GM12891 (cell line): ENCODE measurements around the gene MT1X.
"Not testable (repeated sequence)": the region's sequence is repeated elsewhere in the genome, so short reads cannot be mapped to it uniquely, and the experiment has no call there.

Experiments
- DNase-seq: peaks from one replicate; pipeline ENCODE4 v3.0.0; 2011; ENCODE audit warnings: low spot score; ENCODE audit not compliant: insufficient read length
- FAIRE-seq: peaks from 2 replicates; lab custom pipeline; 2011; peaks lifted over from hg19 to GRCh38; lab: Jason Lieb, UNC
- PAX5 ChIP-seq: IDR thresholded peaks from 2 replicates; pipeline ENCODE4 v1.6.1; 2011; ENCODE audit warnings: low read length, moderate library complexity, mild to moderate bottlenecking; ENCODE audit not compliant: insufficient read depth, severe bottlenecking
- POLR2A ChIP-seq: IDR thresholded peaks from 2 replicates; pipeline ENCODE4 v1.6.1; 2011; ENCODE audit warnings: low read depth, low read length, control low read depth
- POLR2AphosphoS5 ChIP-seq: IDR thresholded peaks from 2 replicates; pipeline ENCODE4 v1.6.1; 2011; ENCODE audit warnings: low read depth, low read length, control low read depth
- POU2F2 ChIP-seq: IDR thresholded peaks from 2 replicates; pipeline ENCODE4 v1.6.1; 2011; ENCODE audit warnings: low read depth, mild to moderate bottlenecking, control low read depth, low read length, moderate library complexity
- SPI1 ChIP-seq: IDR thresholded peaks from 2 replicates; pipeline ENCODE4 v1.6.1; 2011; ENCODE audit warnings: low read depth, low read length, control low read depth
- TAF1 ChIP-seq: IDR thresholded peaks from 2 replicates; pipeline ENCODE4 v1.6.1; 2011; ENCODE audit warnings: low read depth, low read length, control low read depth

MT1X gene

DNA sequence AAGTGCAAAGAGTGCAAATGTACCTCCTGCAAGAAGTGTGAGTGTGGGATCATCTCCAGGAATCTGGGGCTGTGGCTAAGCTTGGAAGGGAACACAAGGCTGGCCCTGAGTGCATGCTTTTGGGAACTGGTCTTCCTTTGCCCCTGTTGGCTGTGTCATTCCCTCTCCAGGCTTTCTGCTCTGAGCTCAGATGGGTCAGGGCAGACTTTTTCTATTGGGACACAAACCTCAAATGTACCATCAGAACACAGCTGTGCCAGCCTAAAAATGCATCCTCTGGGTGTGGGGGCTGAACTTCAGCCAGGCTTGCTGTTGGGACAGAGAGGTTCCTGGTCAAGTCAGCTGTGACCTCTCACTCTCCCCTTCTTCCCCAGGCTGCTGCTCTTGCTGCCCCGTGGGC lies 29.7 kb upstream of the MT1X start:
- TF ChIP-seq TAF1 (no peak), POLR2A (no peak), POLR2AphosphoS5 (no peak), POU2F2 (no peak), PAX5 (no peak)
- FAIRE-seq (no peak), DNase-seq (no peak)

DNA sequence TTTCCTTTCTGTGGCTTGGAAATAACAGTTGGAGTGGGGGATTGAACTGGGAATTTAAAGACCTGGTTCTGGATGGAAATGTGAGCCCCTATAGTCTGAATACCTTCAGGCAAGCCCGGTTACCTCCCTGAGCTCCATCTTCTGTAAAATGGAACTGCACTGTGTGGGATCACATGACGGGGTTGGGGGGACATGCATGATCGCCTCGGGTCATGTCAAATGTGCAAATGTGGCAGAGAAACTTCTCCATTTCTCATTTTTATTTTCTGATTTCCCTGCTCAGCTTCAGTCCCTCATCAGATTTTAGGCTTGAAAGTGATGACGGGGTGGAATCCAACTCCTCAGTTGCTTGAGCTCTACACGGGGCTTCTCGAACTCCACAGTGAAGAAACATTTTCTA lies 29.1 kb upstream of the MT1X start:
- FAIRE-seq = no peak
- DNase-seq = no peak
- TF ChIP-seq POLR2A = no peak
- TF ChIP-seq TAF1 = no peak
- TF ChIP-seq PAX5 = no peak
- TF ChIP-seq SPI1 = no peak
- TF ChIP-seq POLR2AphosphoS5 = no peak
- TF ChIP-seq POU2F2 = no peak

DNA sequence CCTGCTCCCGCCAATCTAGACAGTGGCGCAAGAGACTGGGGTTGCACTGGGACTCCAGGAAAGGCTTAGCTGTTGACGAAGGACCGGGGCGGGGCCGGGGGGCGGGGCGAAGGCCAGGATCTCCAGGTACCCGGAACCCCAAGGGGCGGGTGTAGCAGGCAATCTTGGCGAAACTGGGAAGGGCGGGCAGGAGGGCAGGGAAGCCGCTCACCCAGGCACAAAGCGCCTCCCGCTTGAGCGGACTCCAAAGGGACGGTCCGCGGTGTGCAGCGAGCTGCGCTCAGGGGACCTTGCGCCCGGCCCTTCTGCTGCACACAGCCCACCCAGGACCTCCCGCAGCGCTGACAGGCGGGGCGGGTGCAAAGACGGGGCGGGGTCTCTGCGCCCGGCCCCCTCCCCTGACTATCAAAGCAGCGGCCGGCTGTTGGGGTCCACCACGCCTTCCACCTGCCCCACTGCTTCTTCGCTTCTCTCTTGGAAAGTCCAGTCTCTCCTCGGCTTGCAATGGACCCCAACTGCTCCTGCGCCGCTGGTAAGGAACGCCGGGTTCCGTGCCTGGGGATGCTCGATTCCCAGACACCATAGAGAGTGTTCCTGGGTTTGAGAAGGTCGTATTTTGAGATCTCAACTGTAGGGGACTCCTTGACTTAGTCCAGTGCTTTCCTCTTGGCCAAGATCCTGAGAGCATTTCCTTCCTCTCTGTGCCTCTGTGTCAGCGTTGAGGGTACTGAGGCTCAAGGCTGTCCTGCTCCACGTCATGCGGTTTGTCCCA lies 24.5 kb upstream of the MT1X start, which contains the start of gene MT1F:
MT1F (plus strand) TSS at position 405 of the 772 bp plus-strand sequence; CDS start at position 505, 100 bp downstream.
- TF ChIP-seq PAX5 (no peak), POLR2AphosphoS5 (no peak), SPI1 (no peak), POU2F2 (no peak), TAF1 (no peak), POLR2A (no peak)
- no peak for FAIRE-seq
- no peak for DNase-seq

DNA sequence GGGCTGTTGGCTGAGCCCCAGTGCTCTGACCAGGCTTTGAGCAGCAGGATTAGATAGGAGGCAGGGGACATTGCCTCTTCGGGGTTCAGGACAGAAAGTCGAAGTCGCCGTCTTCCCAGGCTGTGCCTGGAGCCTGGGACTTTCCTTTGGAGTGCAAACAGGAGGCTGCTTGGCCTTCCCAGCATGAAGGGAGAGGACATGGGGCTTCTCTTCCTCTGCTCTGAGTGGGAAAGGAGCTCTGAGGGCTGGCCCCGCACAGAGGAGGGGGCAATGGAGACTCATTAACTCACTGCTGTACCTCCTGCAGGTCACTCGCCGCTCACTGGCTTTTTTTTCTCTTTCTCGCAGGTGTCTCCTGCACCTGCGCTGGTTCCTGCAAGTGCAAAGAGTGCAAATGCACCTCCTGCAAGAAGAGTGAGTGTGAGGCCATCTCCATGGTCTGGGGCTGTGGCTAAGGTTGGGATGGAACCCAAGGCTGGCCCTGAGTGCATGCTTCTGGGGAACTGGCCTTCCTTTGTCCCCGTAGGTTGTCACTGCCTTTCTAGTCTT lies 23.9 kb upstream of the MT1X start:
- DNase-seq = no peak
- no peak for FAIRE-seq
- TF ChIP-seq TAF1 (no peak), POLR2AphosphoS5 (no peak), POLR2A (no peak), POU2F2 (no peak), SPI1 (no peak), PAX5 (no peak)

DNA sequence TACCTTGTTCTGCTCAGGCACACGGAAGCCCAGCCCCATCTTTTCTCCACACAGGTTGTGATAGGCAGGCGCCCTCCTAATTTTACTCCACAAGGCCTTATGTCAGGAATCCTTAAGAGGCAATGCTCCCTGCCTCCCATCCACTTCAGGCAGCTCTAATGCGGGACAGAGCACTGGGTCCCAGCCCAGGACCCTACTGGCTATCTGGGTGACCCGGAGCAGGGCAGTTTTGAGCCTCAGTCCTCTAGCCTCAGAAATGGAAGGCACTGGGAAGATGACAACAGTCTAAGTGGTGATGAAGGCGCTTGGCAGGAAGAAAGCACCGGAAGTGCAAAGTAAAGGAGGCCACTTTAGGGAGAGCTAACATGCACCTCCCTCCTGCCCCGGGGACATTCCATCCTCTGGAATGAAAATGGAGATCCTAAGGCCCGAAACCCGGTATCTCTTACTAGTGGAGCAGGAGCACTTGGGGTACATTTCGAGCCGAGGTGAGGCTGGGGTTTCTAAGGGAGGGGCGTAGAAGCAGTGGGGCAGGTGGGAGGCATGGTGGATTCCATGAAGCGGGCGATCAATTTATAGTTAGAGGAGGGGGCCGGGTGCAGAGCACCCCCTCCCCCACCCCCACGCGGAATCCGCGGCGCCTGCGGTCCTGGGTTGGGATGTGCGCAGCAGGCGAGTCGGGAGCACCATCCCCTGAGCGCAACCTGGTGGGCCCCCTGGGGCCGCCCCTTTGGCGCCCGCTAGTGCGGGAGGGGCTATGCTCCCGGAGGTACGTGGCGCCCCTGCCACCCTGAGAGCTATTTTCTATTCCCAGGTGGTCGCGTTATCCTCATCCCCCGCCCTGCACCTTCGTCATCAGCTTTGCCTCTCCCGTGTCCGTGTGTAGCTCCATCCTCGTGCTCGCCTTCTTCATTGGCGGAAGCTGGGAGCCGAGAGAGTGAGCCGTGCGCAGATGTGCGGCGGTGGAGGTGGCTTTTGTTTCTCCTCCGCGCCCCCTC lies 19.6 kb upstream of the MT1X start:
- DNase-seq = no peak
- no peak for TF ChIP-seq POLR2A
- no peak for TF ChIP-seq TAF1
- no peak for TF ChIP-seq PAX5
- no peak for TF ChIP-seq SPI1
- no peak for TF ChIP-seq POU2F2
- TF ChIP-seq POLR2AphosphoS5 = no peak
- no peak for FAIRE-seq

DNA sequence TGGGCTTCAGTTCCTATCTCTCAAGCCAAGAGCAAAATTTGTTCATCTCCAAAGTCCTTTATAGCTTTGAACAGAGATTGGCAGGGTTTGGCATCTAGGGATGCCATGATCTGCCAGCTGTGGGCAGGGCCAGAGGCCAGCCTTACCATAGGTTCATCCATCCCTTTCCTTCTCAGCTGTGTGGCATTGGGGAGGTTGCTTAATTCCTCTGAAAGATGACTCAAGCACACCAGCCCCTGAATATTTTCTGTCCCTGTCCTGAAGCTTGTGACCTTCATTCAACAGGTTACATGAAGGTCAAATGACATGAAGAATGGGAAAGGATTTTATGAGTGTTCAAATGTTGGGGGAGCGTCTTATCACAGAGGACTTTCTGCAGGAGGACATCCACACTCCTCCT lies 17.8 kb upstream of the MT1X start:
- no peak for DNase-seq
- TF ChIP-seq POU2F2 (no peak), PAX5 (no peak), TAF1 (no peak), SPI1 (no peak), POLR2A (no peak), POLR2AphosphoS5 (no peak)
- no peak for FAIRE-seq

DNA sequence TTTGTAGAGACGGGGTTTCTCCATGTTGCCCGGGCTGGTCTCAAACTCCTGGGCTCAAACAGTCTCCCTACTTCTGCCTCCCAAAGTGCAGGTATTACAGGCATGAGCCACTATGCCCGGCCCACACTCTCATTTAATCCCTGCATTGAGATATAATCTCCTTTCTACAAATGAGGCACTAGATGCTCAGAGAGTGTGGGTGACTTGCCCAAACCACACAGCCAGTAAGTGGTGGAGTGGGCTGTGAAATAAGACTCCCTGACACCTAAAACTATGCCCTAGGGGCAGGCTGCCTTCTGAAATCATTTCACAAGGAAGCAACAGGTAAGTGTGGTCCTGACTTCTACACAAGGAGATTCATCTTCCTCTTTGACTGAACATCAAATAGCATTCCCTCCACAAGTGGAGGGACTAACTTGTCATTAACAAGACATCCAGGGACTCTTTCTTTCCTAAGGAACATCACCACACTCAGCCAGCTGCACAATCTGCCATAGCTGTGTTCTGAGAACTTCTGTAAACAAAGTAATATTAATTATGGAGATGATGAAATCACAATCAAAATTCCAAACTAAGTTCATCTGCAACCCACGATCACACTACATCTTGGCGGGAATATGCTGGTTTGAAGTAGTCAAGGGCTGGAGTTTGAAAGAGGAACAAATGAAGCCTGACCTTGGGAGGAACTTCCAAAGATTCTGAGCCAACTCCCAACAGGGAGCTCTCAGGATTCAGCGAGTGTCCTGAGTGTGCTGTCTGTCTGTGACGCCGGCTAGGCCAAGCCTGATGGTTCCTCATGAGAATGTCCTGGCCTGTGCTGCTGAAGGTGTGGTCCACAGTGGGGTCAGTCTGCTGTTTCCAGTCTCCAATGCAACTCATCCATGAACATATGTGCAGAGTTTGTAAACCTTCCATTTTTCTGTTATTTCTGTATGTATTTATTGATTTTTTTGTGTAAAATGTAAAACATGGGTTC lies 16.7 kb upstream of the MT1X start:
- FAIRE-seq, DNase-seq: not testable (repeated sequence)

DNA sequence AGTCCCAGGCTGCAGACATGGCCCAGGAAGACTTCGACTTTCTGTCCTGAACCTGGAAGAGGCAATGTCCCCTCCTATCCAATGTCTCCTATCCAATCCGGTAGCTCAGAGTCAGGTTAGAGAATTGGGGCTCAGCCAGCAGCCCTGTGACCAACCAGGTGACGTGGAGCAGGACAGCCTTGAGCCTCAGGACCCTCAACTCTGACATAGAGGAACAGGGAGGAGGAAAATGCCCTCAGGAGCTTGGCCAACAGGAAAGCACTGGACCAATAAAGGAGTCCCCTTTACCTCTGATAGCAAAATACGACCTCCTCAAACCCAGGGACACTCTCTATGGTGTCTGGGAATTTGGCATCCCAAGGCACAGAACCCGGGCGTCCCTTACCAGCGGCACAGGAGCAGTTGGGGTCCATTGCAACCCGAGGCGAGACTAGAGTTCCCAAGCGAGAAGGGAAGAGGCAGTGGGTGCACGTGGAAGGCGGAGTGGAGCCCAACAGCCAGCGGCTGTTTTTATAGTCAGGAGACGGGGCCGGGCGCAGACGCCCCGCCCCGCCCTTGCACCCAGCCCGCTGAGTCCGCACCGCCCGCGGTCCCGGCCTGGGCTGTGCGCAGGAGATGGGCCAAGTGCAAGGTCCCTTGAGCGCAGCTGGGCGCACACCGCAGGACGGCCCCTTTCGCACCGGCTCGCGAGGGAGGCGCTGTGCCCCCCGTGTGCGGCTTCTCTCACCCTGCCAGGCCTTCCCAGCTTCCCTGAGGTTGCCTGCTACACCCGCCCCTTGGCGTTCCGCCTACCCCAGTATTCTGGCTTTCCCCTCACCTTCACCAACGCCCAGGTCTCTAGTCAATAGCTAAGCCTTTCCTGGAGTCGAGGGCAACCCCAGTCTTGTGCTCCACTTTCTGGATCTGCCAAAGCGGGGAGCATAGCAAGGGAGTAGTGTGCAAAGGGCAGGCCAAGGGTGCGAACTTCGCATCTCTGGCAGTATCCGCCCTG lies 14.4 kb upstream of the MT1X start, which contains the start of gene MT1G:
MT1G (minus strand) TSS at position 485 of the 991 bp plus-strand sequence; CDS start at position 413, 72 bp downstream.
- no peak for DNase-seq
- TF ChIP-seq POLR2AphosphoS5 = no peak
- no peak for TF ChIP-seq PAX5
- no peak for TF ChIP-seq SPI1
- no peak for TF ChIP-seq POLR2A
- TF ChIP-seq POU2F2 = no peak
- TF ChIP-seq TAF1 = no peak
- no peak for FAIRE-seq
